Hepatocyte (in vitro differentiated cells): ENCODE results near the gene TBCD.

ENCODE experiments used
- EZH2 ChIP-seq: fragments of 200-600 bp; sonication (generic); IDR thresholded peaks from 2 replicates; pipeline ENCODE4 v1.6.1; 2016; ENCODE audit warnings: antibody characterized with exemption, mild to moderate bottlenecking, borderline replicate concordance
- EZH2phosphoT487 ChIP-seq: fragments of 200-600 bp; sonication (generic); IDR thresholded peaks from one replicate; pipeline ENCODE4 v1.6.1; 2018; ENCODE audit warnings: antibody characterized with exemption, mild to moderate bottlenecking, low read depth, moderate library complexity; ENCODE audit not compliant: unreplicated experiment, severe bottlenecking
- TF ChIP-seq, protein P1 (sequence below): fragments of 200-600 bp; sonication (generic); IDR thresholded peaks from 2 replicates; pipeline ENCODE4 v1.5.1; 2016; ENCODE audit warnings: antibody characterized with exemption, mild to moderate bottlenecking; ENCODE audit not compliant: poor library complexity

DNA sequence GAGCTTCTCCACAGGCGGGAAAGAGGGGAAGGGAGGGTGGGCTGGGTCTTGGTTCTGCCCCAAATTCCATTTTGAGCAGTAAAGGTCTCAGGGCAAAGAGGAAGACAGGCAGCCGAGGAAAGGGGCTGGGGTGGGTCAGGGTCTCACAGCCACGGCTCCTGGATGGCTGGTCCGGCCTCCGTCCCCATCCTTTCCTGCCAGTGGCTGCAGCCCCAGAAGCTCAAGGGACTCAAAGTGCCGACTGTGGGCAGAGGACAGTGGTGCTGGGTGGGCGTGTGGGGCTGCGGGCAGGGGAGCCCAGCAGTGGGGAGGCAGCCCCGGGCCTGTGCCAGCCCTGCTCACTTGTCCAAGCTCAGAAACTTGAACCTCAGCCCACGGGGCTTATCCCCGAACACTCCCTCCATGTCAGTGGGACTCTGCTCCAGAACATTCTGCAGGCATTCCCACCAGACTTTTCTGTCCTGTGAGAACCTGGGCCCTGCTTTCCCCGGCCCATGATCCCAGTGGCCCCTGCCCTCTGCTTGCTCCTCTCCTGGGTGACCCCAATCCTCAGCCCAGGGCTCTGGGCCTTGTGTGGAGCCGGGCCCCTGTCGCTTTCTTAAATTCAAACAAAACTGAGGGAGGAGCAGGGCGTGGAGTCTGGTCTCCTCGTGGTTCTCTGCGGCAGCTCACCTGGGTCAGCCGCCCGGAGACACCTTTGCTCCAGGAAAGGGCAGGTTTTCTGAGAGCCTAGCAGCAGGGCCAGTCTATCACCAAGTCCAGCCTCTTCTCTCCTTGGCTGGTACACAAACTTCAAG, 209.7 kb downstream of the TBCD start:
- TF ChIP-seq, protein P1, sequence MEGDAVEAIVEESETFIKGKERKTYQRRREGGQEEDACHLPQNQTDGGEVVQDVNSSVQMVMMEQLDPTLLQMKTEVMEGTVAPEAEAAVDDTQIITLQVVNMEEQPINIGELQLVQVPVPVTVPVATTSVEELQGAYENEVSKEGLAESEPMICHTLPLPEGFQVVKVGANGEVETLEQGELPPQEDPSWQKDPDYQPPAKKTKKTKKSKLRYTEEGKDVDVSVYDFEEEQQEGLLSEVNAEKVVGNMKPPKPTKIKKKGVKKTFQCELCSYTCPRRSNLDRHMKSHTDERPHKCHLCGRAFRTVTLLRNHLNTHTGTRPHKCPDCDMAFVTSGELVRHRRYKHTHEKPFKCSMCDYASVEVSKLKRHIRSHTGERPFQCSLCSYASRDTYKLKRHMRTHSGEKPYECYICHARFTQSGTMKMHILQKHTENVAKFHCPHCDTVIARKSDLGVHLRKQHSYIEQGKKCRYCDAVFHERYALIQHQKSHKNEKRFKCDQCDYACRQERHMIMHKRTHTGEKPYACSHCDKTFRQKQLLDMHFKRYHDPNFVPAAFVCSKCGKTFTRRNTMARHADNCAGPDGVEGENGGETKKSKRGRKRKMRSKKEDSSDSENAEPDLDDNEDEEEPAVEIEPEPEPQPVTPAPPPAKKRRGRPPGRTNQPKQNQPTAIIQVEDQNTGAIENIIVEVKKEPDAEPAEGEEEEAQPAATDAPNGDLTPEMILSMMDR: no peak
- TF ChIP-seq EZH2 (no peak), EZH2phosphoT487 (no peak)
